ENCODE data around the gene HDHD2.
A peak's percentile ranks its signal among the peaks of the same experiment; 100 is the strongest.

HDHD2 gene

GRCh38 chr18:47146206-47146605 is 4.1 kb downstream of the HDHD2 start:
- DNase-seq (ENCODE audit: low read depth in 2 of 2) = no peak

GRCh38 chr18:47143899-47144485 is 6.3 kb downstream of the HDHD2 start:
- no peak for DNase-seq (ENCODE audit: low read depth in 2 of 2)

DNA sequence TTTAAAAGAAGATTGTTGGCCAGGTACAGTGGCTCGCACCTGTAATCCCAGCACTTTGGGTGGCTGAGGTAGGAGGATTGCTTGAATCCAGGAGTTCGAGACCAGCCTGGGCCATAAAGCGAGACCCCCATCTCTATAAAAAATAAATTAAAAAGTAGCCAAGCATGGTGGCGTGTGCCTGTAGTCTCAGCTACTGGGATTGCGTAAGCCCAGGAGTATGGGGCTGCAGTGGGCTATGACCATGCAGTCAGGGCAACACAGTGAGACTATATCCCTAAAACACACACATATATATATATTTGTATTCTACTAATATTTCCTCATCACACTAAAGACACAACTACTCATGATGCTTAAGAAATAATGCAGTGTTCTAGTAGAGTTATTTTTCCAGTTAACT is 7.1 kb downstream of the HDHD2 start:
- no peak for DNase-seq (ENCODE audit: low read depth in 2 of 2)

GRCh38 chr18:47141289-47141688 is 9.0 kb downstream of the HDHD2 start:
- no peak for DNase-seq (ENCODE audit: low read depth in 2 of 2)

GRCh38 chr18:47121146-47121545 is 29.2 kb downstream of the HDHD2 start:
- no peak for DNase-seq (ENCODE audit: low read depth in 2 of 2)

DNA sequence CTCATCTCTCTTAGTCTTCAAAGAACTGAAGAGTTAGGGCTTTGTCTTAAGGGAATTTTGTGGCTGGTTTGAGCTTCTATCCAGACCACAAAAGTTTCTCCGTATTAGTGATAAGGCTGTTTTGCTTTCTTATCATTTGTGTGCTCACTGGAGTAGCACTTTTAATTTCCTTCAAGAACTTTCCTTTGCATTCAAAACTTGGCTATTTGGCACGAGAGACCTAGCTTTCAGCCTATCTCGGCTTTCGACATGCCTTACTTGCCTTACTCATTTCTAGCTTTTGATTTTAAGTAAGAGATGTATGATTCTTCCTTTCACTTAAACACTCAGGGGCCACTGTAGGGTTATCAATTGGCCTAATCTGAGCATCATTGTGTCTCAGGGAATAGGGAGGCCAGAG is 29.9 kb downstream of the HDHD2 start:
- DNase-seq (ENCODE audit: low read depth in 2 of 2) = no peak

- no peak for DNase-seq (ENCODE audit: low read depth in 2 of 2)
Observed at GRCh38 chr18:47118981-47119380, 31.3 kb downstream of the HDHD2 start.

DNA sequence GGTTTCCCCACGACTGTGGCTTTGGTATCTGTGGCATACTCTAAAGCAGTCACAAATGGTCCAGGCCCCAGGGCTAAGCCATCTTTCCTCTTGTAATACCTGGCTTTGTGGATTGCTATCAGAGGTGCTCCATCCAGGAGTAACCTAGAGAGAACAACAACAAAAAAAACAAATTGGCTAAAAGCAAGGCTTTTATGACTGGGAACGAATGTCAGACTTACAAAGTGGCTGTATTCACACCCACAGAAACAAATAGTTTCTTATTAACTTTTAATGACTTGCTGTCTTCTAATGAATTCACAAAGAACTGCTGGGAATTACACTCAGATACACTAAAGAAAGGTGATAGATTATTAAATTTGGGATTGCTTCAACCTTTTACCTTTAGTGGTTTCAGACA is 35.1 kb downstream of the HDHD2 start:
- no peak for DNase-seq (ENCODE audit: low read depth in 2 of 2)

DNA sequence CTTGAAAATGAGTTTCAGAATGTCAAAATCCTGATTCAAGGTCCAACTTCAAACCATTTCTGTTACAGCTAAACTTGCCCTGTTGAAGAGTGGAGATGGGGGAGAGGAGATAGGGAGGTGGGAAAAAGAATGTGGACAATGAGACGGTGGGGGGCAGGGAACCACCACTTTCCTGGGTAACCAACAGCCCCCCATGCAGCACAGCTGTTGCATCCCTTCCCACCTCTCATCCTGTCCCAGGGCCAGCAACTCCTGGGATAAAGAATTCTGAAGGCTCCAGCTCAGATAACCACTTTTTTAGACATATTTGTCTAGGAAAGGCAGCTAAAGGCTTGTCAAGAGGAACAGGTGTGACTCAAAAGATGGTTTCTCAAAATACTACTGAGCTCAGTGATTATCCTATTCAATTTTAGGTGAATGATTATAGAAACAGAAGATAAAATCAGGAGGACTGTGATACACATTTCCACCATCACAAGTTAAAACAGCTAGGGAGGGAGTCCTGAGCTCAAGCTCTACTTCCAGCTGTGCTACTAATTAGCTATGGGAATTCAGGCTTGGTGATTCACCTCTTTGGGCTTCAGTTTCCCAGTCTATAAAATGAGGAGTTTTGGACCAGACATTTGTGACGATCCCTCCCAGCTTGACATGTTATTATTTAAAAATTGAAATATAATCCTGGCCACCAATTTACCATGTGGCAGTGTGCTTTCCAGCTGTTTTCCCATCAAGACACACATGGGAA is 36.3 kb downstream of the HDHD2 start:
- DNase-seq (ENCODE audit: low read depth in 2 of 2) = no peak

DNA sequence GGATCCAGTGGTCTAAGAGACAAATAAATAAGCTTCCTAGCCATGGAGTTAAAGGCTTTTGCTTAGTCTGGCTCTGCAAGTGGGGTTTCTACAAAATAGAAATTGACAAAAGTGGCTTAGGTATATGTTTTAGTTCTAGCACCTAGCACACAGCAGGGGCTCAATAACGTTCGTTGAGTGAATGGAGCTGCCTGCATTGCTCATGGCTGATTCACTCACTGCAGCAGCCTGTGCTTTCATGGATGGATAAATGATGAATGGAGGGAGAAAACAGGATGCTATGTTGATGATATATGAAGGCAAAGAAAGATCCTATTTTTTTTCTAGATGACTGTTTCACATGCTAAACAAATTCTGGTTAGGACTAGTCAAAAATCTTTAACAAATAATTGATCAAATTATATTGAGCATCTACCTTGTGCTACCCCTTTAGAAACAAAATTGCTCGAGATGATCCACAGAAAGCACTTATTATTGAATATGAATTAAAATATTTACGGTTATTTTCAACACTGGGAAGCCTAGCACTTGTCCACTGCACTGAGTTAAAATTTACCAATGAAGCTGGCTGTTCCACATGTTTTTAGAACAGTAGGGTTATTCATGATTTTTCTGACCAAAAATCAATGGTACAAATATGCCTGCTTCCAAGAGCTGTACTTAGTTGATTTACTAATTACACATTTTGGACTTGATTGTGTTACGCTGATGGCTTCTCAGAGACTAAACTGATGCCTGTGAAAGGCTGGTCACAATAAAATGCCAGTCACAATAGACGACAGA is 39.6 kb downstream of the HDHD2 start:
- DNase-seq (ENCODE audit: low read depth in 2 of 2) = no peak

DNA sequence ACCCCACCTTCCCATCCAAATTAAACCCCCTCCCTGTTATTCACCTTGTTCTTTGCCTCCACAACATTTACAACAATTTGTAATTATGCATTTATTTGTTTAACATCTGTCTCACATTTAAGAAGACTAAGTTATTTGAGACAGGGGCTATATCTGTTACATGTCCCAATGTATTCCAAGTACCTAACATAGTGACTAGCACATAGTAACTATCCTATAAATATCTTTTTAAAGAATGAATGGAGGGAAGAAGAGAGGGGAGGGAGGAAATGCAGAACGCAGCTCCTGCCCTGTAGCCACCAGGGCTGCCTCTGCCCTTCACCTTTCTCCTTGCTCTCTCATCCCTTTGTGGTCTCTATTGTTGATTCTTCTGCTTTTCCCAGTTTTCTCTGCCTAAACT is 40.6 kb downstream of the HDHD2 start:
- DNase-seq (ENCODE audit: low read depth in 2 of 2) = no peak

DNA sequence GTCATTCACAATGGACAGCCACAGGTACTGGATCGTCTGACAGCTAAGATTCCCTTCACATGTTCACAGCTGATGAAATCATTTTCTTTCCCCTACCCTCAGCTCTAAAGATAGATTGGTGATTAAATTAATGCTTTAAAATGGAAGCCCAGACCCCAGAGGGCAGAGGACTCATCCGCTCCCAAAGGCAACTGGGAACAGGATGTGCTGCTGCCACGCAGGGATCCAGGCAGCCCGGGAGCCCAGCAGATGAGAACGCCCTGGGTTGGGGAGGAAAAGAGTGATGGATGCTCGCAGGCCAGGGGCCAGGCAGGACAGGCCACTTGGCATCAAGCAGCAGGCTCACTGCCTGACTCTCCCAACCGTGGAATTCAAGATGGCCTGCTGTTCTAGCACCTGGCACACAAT is 41.3 kb downstream of the HDHD2 start:
- no peak for DNase-seq (ENCODE audit: low read depth in 2 of 2)

- DNase-seq (ENCODE audit: low read depth in 2 of 2) = no peak
Observed at GRCh38 chr18:47108373-47108772, 41.9 kb downstream of the HDHD2 start.

GRCh38 chr18:47100212-47100831 is 50.0 kb downstream of the HDHD2 start:
- DNase-seq (ENCODE audit: low read depth in 2 of 2) = peak; percentile 19 to 26

- DNase-seq (ENCODE audit: low read depth in 2 of 2) = no peak
Observed at GRCh38 chr18:47095810-47096209, 54.5 kb downstream of the HDHD2 start.

- no peak for DNase-seq (ENCODE audit: low read depth in 2 of 2)
Observed at GRCh38 chr18:47087676-47088075, 62.6 kb downstream of the HDHD2 start.

GRCh38 chr18:47081578-47081977 is 68.7 kb downstream of the HDHD2 start:
- no peak for DNase-seq (ENCODE audit: low read depth in 2 of 2)

GRCh38 chr18:47080872-47081271 is 69.4 kb downstream of the HDHD2 start:
- no peak for DNase-seq (ENCODE audit: low read depth in 2 of 2)

DNA sequence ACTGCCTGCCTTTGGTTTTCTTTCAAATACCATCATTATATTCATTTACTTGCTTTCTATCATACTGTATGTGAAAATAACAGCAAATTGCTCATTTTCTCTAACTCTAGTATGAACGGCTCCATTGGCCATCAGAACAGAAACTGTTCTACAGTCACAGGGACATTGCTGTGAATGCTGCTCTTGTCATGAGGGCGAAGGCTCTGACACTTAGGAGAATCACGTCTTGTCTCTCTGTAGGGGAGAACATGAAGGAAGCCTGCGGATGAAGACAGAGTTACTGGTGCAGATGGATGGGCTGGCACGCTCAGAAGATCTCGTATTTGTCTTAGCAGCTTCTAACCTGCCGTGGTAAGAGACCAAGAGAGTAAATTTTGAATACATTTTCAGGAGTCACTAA is 73.2 kb downstream of the HDHD2 start:
- no peak for DNase-seq (ENCODE audit: low read depth in 2 of 2)

DNA sequence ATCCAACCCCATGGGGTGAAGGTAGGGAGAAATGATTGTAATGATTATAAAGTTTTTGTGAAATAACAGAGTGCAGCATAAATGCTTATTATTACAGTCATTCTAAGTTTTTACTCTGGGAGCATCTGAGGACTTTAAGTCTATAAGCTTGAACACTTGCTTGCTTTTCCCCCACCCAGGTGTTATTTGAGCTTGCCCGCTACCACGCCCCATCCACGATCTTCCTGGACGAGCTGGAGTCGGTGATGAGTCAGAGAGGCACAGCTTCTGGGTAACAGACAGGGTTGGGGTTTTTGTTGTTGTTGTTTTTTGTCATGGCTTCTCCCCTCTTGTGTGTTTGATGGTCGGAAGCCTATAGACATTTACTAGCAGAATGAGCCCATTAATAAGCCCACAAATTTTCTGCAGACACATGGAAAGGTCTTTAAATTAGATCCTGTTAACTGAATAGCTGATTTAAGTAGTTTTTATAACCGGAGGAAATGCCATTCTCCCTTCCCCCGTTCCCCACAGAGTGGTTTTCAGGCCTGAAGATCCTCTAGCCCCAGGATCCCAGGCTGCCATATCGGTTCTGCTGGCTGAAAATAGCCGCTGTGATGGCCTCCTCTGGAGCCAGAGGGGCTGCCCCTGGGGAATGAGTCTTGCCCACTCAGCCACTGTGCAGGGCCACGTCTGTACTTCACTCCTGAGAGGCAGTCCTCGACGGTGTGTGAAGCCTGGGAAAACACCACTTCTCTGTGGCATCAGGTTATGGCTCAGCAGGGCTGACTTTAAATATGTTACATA is 75.0 kb downstream of the HDHD2 start:
- DNase-seq (ENCODE audit: low read depth in 2 of 2) = no peak

GRCh38 chr18:47067648-47068047 is 82.7 kb downstream of the HDHD2 start:
- no peak for DNase-seq (ENCODE audit: low read depth in 2 of 2)

- no peak for DNase-seq (ENCODE audit: low read depth in 2 of 2)
Observed at GRCh38 chr18:47063096-47063495, 87.2 kb downstream of the HDHD2 start.

Measured in stimulated activated CD8-positive, alpha-beta memory T cell treated with anti-CD3 and anti-CD28 coated beads, Interleukin-2, amount 100 ng/mL, for 1 hour (primary cell).